ENCODE results near the gene SLC41A2. TPM values are rescaled to one million over a fixed set of nuclear protein-coding genes. Genes with fewer than 3 reads are reported as not detected.

SLC41A2 gene
- total RNA-seq, 6 experiments from 2014 or later: 6.7 to 9.4 (median 7.6) TPM

GRCh38 chr12:104929368-104929767 is 28.7 kb downstream of the SLC41A2 start:
- no peak for DNase-seq
- no peaks in the 10 kb centered on the region for H3K9me3 Mint-ChIP-seq
- no peaks in the 10 kb centered on the region for H3K36me3 Mint-ChIP-seq (ENCODE audit: low read depth)
- H3K27ac Mint-ChIP-seq: no peak overlapping the region
- no peak overlapping the region for H3K4me3 Mint-ChIP-seq
- no peaks in the 10 kb centered on the region for H3K27me3 Mint-ChIP-seq (ENCODE audit: insufficient read depth)
- TF ChIP-seq CTCF (IDR thresholded peaks at IDR 0.05): no peak
- peaks cover 18% of the 10 kb centered on the region for H3K4me1 Mint-ChIP-seq (ENCODE audit: low read depth)

- DNase-seq: no peak
- Mint-ChIP-seq H3K27ac (no peak overlapping the region), H3K27me3 (ENCODE audit: insufficient read depth) (no peaks in the 10 kb centered on the region), H3K9me3 (no peaks in the 10 kb centered on the region), H3K4me1 (ENCODE audit: low read depth) (peaks cover 18% of the 10 kb centered on the region), H3K36me3 (ENCODE audit: low read depth) (no peaks in the 10 kb centered on the region), H3K4me3 (no peak overlapping the region)
- no peak for TF ChIP-seq CTCF (IDR thresholded peaks at IDR 0.05)
Observed at GRCh38 chr12:104928036-104928745, 29.9 kb downstream of the SLC41A2 start.

GRCh38 chr12:104925501-104925900 is 32.6 kb downstream of the SLC41A2 start:
- Mint-ChIP-seq H3K4me3 (no peak overlapping the region), H3K27ac (no peak overlapping the region), H3K9me3 (peaks cover 11% of the 10 kb centered on the region), H3K4me1 (ENCODE audit: low read depth) (peaks cover 11% of the 10 kb centered on the region), H3K27me3 (ENCODE audit: insufficient read depth) (no peaks in the 10 kb centered on the region), H3K36me3 (ENCODE audit: low read depth) (peaks cover 4% of the 10 kb centered on the region; the same call in 1 of the 2 replicates)
- no peak for DNase-seq
- TF ChIP-seq CTCF (IDR thresholded peaks at IDR 0.05): no peak

- Mint-ChIP-seq H3K27ac (no peak overlapping the region), H3K4me1 (ENCODE audit: low read depth) (no peaks in the 10 kb centered on the region), H3K27me3 (ENCODE audit: insufficient read depth) (no peaks in the 10 kb centered on the region; the same call in 1 of the 2 replicates), H3K36me3 (ENCODE audit: low read depth) (peaks cover 8% of the 10 kb centered on the region; the same call in 1 of the 2 replicates), H3K9me3 (peaks cover 15% of the 10 kb centered on the region), H3K4me3 (no peak overlapping the region)
- no peak for TF ChIP-seq CTCF (IDR thresholded peaks at IDR 0.05)
- no peak for DNase-seq
Observed at GRCh38 chr12:104921340-104921739, 36.8 kb downstream of the SLC41A2 start.

GRCh38 chr12:104911942-104912341 is 46.1 kb downstream of the SLC41A2 start:
- peaks cover 5% of the 10 kb centered on the region; the same call in 1 of the 2 replicates for H3K27me3 Mint-ChIP-seq (ENCODE audit: insufficient read depth)
- H3K4me1 Mint-ChIP-seq (ENCODE audit: low read depth): peaks cover 9% of the 10 kb centered on the region
- H3K27ac Mint-ChIP-seq: no peak overlapping the region
- H3K9me3 Mint-ChIP-seq: no peaks in the 10 kb centered on the region
- TF ChIP-seq CTCF (IDR thresholded peaks at IDR 0.05): no peak
- no peaks in the 10 kb centered on the region for H3K36me3 Mint-ChIP-seq (ENCODE audit: low read depth)
- DNase-seq: no peak
- no peak overlapping the region for H3K4me3 Mint-ChIP-seq

Measured in HFFc6 (cell line).